Heart left ventricle (tissue), 16 donors: Measurements from ENCODE around the gene GLDC. TPM values are rescaled to one million over a fixed set of nuclear protein-coding genes. Genes with fewer than 3 reads are reported as not detected.

Source experiments
- ATAC-seq, 4 donors: fragments of 200-7000 bp; cut with Tn5 transposase; one replicate each; pipeline ENCODE4 v1.9.1; 2020 to 2022; ENCODE audit warnings: moderate library complexity in 4 of 4, mild to moderate bottlenecking in 3 of 4, moderate number of reproducible peaks in 1 of 4
- DNase-seq, 5 donors: peaks; one replicate each; pipeline ENCODE4 v3.0.0-alpha.2; 2020
- H3K27ac ChIP-seq, 12 donors: fragments of 200-600 bp; sonication (generic) in 4 of 12; one replicate each; pipeline versions ENCODE4 v1.5.0 to v1.8.0; 2016 to 2022; ENCODE audit warnings: mild to moderate bottlenecking in 2 of 12
- H3K27me3 ChIP-seq, 9 donors: fragments of 200-600 bp; sonication (generic) in 2 of 9; one replicate each; pipeline versions ENCODE4 v1.5.1 to v1.8.0; 2016 to 2022; ENCODE audit warnings: mild to moderate bottlenecking in 3 of 9
- H3K36me3 ChIP-seq, 9 donors: fragments of 200-600 bp; sonication (generic) in 2 of 9; one replicate each; pipeline versions ENCODE4 v1.5.0 to v1.8.0; 2018 to 2022; ENCODE audit warnings: mild to moderate bottlenecking in 2 of 9
- H3K4me1 ChIP-seq, 12 donors: fragments of 200-600 bp; sonication (generic) in 4 of 12; one replicate each; pipeline versions ENCODE4 v1.5.0 to v1.8.0; 2016 to 2022; ENCODE audit warnings: mild to moderate bottlenecking in 3 of 12
- H3K4me3 ChIP-seq, 12 donors: fragments of 200-600 bp; sonication (generic) in 4 of 12; one replicate each; pipeline versions ENCODE4 v1.5.0 to v1.8.0; 2017 to 2022; ENCODE audit warnings: mild to moderate bottlenecking in 9 of 12, moderate library complexity in 4 of 12
- H3K9me3 ChIP-seq, 12 donors: fragments of 200-600 bp; sonication (generic) in 4 of 12; one replicate each; pipeline versions ENCODE4 v1.5.0 to v1.8.0; 2016 to 2022; ENCODE audit warnings: mild to moderate bottlenecking in 1 of 12
- CTCF ChIP-seq, 12 donors: fragments of 200-600 bp; sonication (generic) in 4 of 12; IDR thresholded peaks; one replicate each; pipeline versions ENCODE4 v1.5.0 to v1.8.0; 2018 to 2022; ENCODE audit warnings: antibody characterized with exemption in 12 of 12, mild to moderate bottlenecking in 5 of 12
- POLR2A ChIP-seq, 2 donors: fragments of 450-650 bp; IDR thresholded peaks; one replicate each; pipeline ENCODE4 v1.6.1; 2017; ENCODE audit warnings: antibody characterized with exemption in 2 of 2, mild to moderate bottlenecking in 2 of 2, moderate library complexity in 2 of 2
- WGBS, 4 donors: extraction: QIAGEN DNeasy Blood & Tissue Kit in 2 of 4; methylation state at CpG; one replicate each; pipeline versions ENCODE4 v1.1.5 to v1.1.7; 2013 to 2018; 5-methylcytosine and 5-hydroxymethylcytosine counted together
- intact Hi-C, 10 donors: fragments of 100-400 bp; cut with DNase I; formaldehyde crosslinking; loops; one replicate each; pipeline versions ENCODE4 v1.11.1 to v1.14.2; 2022
- polyA plus RNA-seq, 2 donors: library from polyadenylated mRNA; stranded (reverse); fragments of 200-250 nt; gene quantifications; one replicate each; pipeline ENCODE4 v1.2.3, GENCODE V29; 2013
- total RNA-seq, 9 donors: library from RNA; depleted of rRNA in 2 of 9; stranded (reverse); fragments of >200 nt in 2 of 9; fragmentation: NEBNext Ultra II Directional in 3 of 9; extraction: Animal tissue kit (Norgen Biotek cat#: 25700) in 3 of 9; gene quantifications; one replicate each; pipeline versions ENCODE4 v1.1.0 to v1.2.4, GENCODE V29; 2016 to 2023
- donor health status: ischemic (EF 13 %, LVEDD 7.1; RV severe dilation, severe dysfunction).
- donor health status: healthy with polysubstance abuse.
- donor health status: DM: no; HTN: yes; CAD: no.
- donor health status: DM: no; HTN: no; CAD: no.
- donor health status: ischemic (EF 25% LVEDD 6.9; RV normal size, moderate dysfunction).
- donor health status: ischemic (EF 25% LVEDD 5.7; RV mildly dilated, moderate dysfunction).
- donor health status: healthy.
- donor health status: DM: yes; HTN: yes; CAD: no.
- donor health status: ischemic (EF 35%, LVEDD 5.7; RV mildly dilated, moderate dysfunction).
- donor health status: nonischemic (EF 11% LVEDD 7.7; RV severe dilation, severe dysfunction).
- donor health status: DM: yes; HTN: yes; CAD: no.
- donor health status: PGD.
- donor health status: ischemic (EF 29% LVEDD 5.4; RV normal size, mild dysfunction).
- donor health status: nonischemic (EF 23%, LVEDD 6.1; RV moderate dilation, normal function).

The GLDC gene
- total and polyA plus RNA-seq, 11 donors = 0.26 to 0.53 TPM; not detected in 9

- no peak for DNase-seq
- TF ChIP-seq CTCF (IDR thresholded peaks at IDR 0.05) (no peak), POLR2A (IDR thresholded peaks at IDR 0.05) (no peak)
- intact Hi-C loops = no loop called here
- ATAC-seq = no peak
- WGBS, 4 donors = 71 to 83% (median 78%) methylated on average over 1 of the region's 1 CpG
- H3K27ac ChIP-seq = no peak overlapping the region
- H3K4me3 ChIP-seq = no peak overlapping the region
- no peaks in the 10 kb centered on the region for H3K36me3 ChIP-seq
- no peaks in the 10 kb centered on the region for H3K27me3 ChIP-seq
- H3K9me3 ChIP-seq = no peaks in the 10 kb centered on the region
- H3K4me1 ChIP-seq = no peaks in the 10 kb centered on the region
Observed at GRCh38 chr9:6611865-6612264, 33.7 kb downstream of the GLDC start.

- 84 to 92% (median 92%) methylated on average over 2 of the region's 2 CpGs for WGBS, 4 donors
- no peak for ATAC-seq
Observed at GRCh38 chr9:6610073-6610472, 35.5 kb downstream of the GLDC start.

GRCh38 chr9:6609497-6610016 is 36.0 kb downstream of the GLDC start:
- Histone ChIP-seq H3K4me1 (no peaks in the 10 kb centered on the region), H3K9me3 (no peaks in the 10 kb centered on the region), H3K36me3 (no peaks in the 10 kb centered on the region), H3K27me3 (no peaks in the 10 kb centered on the region), H3K4me3 (no peak overlapping the region), H3K27ac (no peak overlapping the region)
- intact Hi-C loops = loop anchor here in 1 of 10 donors (10.0 kb wide), 1 partner anchor 45 kb away; no protein-coding TSS in a partner anchor
- WGBS, 4 donors = 86 to 90% (median 89%) methylated on average over 11 of the region's 11 CpGs
- no peak for TF ChIP-seq CTCF (IDR thresholded peaks at IDR 0.05)
- no peak for TF ChIP-seq POLR2A (IDR thresholded peaks at IDR 0.05)
- ATAC-seq (no peak), DNase-seq (no peak)

More at GRCh38 chr9:6610073-6610472, 35.5 kb downstream of the GLDC start:
- Histone ChIP-seq H3K27ac (no peak overlapping the region), H3K27me3 (no peaks in the 10 kb centered on the region), H3K9me3 (no peaks in the 10 kb centered on the region), H3K36me3 (no peaks in the 10 kb centered on the region), H3K4me3 (no peak overlapping the region), H3K4me1 (no peaks in the 10 kb centered on the region)
- TF ChIP-seq CTCF (IDR thresholded peaks at IDR 0.05) = no peak
- TF ChIP-seq POLR2A (IDR thresholded peaks at IDR 0.05) = no peak
- no peak for DNase-seq
- intact Hi-C loops = no loop called here

- no peak for ATAC-seq
- intact Hi-C loops = loop anchor here in 1 of 10 donors (10.0 kb wide), 1 partner anchor 50 kb away; no protein-coding TSS in a partner anchor
Observed at GRCh38 chr9:6605202-6605601, 40.3 kb downstream of the GLDC start.

More at GRCh38 chr9:6605202-6605601, 40.3 kb downstream of the GLDC start:
- Histone ChIP-seq H3K4me3 (no peak overlapping the region), H3K9me3 (no peaks in the 10 kb centered on the region), H3K27ac (no peak overlapping the region), H3K27me3 (no peaks in the 10 kb centered on the region), H3K4me1 (no peaks in the 10 kb centered on the region), H3K36me3 (no peaks in the 10 kb centered on the region)
- DNase-seq = no peak
- WGBS, 4 donors = 83 to 86% (median 84%) methylated on average over 5 of the region's 5 CpGs
- TF ChIP-seq POLR2A (IDR thresholded peaks at IDR 0.05) = no peak
- no peak for TF ChIP-seq CTCF (IDR thresholded peaks at IDR 0.05)
